HCEC 1CT (cell line): Measurements from ENCODE around the gene TIMP3.

Experiments used
- DNase-seq: peaks from one replicate; pipeline ENCODE4 v3.0.0-alpha.2; 2017

TIMP3 gene

DNA sequence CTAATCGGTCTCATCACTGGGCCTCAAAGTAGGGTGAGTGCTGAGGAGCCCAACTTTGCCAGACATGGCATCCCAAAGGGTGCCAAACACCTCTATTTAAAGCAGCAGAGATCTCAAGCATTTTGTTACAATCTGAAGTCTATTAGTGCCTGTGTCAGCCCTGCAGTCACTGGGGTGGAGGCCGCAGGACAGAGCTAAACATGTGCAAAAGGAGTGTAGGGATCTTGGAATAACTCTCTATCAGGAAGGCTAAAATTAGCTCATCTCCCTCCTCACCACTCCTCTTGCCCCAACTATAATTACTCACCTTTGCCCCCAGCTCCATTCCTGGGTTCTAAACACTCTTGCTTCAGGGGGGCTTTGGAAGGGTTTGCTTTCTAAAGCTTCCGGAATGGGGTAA is 87.5 kb downstream of the TIMP3 start:
- DNase-seq: no peak

DNA sequence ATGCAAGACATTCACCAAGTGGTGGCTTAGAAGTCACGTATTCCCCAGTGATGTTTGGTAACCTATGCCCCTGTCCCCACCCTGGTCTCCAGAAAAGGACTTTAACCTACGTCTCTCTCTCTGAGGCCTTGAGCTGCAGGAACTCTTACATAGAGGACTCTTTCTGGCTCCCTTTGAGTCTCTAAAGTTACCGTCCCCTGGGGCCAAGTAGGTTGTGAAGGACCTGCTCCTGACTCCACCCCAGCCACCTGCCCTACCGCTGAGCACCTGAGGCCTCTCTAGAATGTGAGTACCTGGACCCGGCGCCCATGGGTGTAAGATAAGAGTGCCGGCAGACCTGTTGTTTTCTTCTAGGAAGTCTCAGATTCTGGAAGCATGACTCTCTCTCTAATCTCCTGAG is 95.4 kb downstream of the TIMP3 start:
- no peak for DNase-seq

GRCh38 chr22:32897400-32897799 is 95.9 kb downstream of the TIMP3 start:
- DNase-seq: no peak

GRCh38 chr22:32900886-32901635 is 99.6 kb downstream of the TIMP3 start:
- DNase-seq: no peak

- no peak for DNase-seq
Measured at GRCh38 chr22:32901925-32902324, 100.4 kb downstream of the TIMP3 start.

DNA sequence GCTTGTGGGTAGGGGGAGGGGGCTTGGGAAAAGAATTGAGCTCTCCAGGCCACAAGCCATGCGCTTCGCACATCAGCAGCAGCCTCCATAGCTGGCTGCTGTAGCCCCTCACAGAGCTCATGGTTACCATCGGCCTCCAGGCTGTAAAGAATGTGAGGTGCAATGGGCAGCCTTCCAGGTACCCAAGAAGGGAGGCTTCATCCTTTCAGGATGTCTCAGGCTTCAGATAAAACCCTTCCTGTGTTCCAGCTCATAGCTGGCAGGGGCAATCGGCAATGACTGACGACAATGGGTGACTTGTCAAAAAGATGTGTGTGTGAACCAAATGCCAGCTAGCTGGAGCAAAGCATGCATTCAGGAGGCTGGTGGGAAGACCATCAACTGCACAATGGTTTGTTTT is 102.0 kb downstream of the TIMP3 start:
- no peak for DNase-seq

- DNase-seq: no peak
Measured at GRCh38 chr22:32904044-32904443, 102.5 kb downstream of the TIMP3 start.

DNA sequence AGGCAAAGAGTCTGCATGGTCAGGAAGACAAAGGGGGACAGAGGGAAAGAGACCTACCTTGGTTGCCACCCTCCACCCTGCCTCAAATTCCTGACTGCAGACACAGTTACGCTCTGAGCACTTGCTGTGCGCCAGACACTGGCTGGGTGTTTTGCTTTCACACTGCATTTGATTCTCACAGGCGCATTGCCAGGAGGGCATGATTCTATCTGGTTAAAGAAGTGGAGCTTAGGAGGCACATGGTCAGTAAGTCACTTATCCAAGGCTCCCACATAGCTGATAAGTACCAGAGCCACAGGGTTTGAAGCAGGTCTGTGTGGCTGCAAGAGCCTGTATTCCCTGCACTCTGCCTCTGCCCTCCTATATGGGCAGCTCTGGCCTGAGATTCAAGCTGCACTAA is 103.9 kb downstream of the TIMP3 start:
- no peak for DNase-seq

DNA sequence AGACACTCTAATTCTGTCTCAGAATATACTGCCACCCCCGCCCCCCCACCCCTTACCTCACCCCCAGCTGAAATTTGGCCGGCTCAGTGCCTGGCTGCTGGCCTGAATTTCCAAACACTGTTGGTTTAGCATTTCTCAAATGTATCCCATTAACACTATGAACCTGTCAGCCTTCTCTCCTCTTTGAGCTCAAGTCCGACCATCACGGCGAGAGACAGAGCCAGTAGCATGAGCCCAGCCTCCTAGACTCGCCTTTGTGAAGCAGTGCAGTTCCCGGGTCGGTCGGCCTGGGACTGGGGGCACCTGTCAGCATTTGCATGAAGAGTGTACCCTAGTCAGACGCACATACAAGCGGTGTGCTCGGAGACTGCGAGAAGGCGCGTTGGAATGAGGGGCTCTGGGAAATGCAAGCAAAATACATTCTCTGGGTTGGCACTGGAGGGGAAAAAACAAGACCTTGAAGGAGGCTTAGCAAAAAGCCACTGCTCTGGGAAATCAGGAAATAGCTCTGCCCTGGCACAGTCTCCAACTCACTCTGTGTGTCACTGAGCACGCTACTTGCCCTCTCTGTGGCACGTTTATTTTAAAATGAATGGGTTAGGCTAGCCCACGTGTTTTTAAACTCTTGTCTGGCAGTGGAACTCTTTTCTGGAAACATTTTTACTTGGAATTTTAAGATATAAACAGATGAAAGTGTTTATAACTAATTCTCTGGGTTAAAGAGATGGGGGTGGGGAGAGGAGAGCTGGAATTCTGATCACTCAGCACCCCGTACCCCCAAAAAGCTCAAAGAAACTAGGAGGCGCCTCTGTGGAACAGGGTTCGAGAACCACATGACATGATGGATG is 108.3 kb downstream of the TIMP3 start:
- no peak for DNase-seq

DNA sequence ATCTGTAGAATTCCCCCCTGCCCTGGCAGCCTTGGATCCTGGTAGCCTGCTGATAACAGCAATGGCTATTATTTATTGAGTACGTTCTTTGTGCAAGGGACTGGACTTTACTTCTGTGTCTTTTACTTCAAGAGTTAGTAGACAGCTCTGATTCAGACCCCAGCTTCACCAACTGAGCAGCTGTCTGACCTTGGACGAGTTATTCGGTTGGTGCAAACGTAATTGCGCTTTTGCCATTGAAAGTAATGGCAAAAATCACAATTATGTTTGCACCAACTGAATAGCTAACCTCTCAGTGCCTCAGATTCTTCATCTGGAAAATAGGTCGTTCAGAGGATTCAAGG is 108.9 kb downstream of the TIMP3 start:
- no peak for DNase-seq

GRCh38 chr22:32911503-32911902 is 110.0 kb downstream of the TIMP3 start:
- DNase-seq: no peak
